GM21529 (cell line): Measurements from ENCODE around the gene ABCG1.

Source experiments
- ATAC-seq: cut with Tn5 transposase; IDR thresholded peaks from one replicate; pipeline ENCODE4 v1.9.1; 2021; ENCODE audit not compliant: unreplicated experiment

The ABCG1 gene

GRCh38 chr21:42231756-42232155 is 12.8 kb downstream of the ABCG1 start:
- no peak for ATAC-seq

- ATAC-seq: no peak
Observed at GRCh38 chr21:42232176-42232825, 13.4 kb downstream of the ABCG1 start.

- ATAC-seq: peak; percentile 64
Observed at GRCh38 chr21:42233067-42233961, 14.4 kb downstream of the ABCG1 start.

GRCh38 chr21:42234041-42234440 is 15.1 kb downstream of the ABCG1 start:
- ATAC-seq: no peak

GRCh38 chr21:42234464-42235241 is 15.7 kb downstream of the ABCG1 start:
- ATAC-seq: no peak

- no peak for ATAC-seq
Observed at GRCh38 chr21:42235593-42235992, 16.7 kb downstream of the ABCG1 start.

- no peak for ATAC-seq
Observed at GRCh38 chr21:42236014-42236413, 17.1 kb downstream of the ABCG1 start.

GRCh38 chr21:42236693-42237092 is 17.8 kb downstream of the ABCG1 start:
- no peak for ATAC-seq

GRCh38 chr21:42237161-42237560 is 18.2 kb downstream of the ABCG1 start:
- ATAC-seq: no peak

- no peak for ATAC-seq
Observed at GRCh38 chr21:42237577-42237976, 18.6 kb downstream of the ABCG1 start.

GRCh38 chr21:42238185-42238934 is 19.4 kb downstream of the ABCG1 start:
- ATAC-seq: no peak

- no peak for ATAC-seq
Observed at GRCh38 chr21:42239556-42239955, 20.6 kb downstream of the ABCG1 start.

GRCh38 chr21:42239973-42240372 is 21.0 kb downstream of the ABCG1 start:
- no peak for ATAC-seq

GRCh38 chr21:42242611-42243010 is 23.7 kb downstream of the ABCG1 start:
- ATAC-seq: no peak

- ATAC-seq: no peak
Observed at GRCh38 chr21:42243026-42243425, 24.1 kb downstream of the ABCG1 start.

- no peak for ATAC-seq
Observed at GRCh38 chr21:42245331-42246193, 26.6 kb downstream of the ABCG1 start.

- no peak for ATAC-seq
Observed at GRCh38 chr21:42247716-42248115, 28.8 kb downstream of the ABCG1 start.

- no peak for ATAC-seq
Observed at GRCh38 chr21:42248241-42248640, 29.3 kb downstream of the ABCG1 start.

- peak; percentile 83 for ATAC-seq
Observed at GRCh38 chr21:42248783-42249597, 30.1 kb downstream of the ABCG1 start.
